Lung microvascular endothelial cell (primary cell): ENCODE measurements around the gene SNX8. TPM values are rescaled to one million over a fixed set of nuclear protein-coding genes. Genes with fewer than 3 reads are reported as not detected.
"Not testable (repeated sequence)": the region's sequence is repeated elsewhere in the genome, so short reads cannot be mapped to it uniquely, and the experiment has no call there.

Experiments used
- DNase-seq, 2 donors: peaks; one replicate each; pipeline versions ENCODE4 v3.0.0 to v3.0.0-alpha.2; 2010; ENCODE audit warnings: low read depth in 2 of 2
- total RNA-seq: library from RNA; depleted of rRNA; stranded (reverse); fragments of >200 nt; gene quantifications from 2 replicates; pipeline ENCODE4 v1.2.1, GENCODE V29; 2014

Gene SNX8
- total RNA-seq, 1 donor from 2014 or later, result 5.6 TPM

GRCh38 chr7:2330493-2330892 lies 16.3 kb upstream of the SNX8 start:
- DNase-seq, result no peak

DNA sequence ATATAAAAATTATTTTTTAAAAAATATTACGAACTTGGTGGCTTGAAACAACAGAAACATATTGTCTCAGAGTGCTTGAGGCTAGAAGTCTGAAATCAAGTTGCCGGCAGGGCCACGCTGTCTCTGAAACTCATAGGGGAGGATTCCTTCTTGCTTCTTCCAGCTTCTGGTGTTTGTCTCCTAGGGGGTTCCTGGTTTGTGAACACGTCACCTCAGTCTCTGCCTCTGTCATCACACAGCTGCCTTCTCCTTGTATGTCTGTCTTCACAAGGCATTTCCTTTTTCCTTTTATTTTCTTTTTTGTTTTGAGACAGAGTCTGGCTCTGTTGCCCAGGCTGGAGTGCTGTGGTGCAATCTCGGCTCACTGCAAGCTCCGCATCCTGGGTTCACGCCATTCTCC lies 12.7 kb upstream of the SNX8 start:
- peak in 1 of 2 donors; percentile 30 for DNase-seq

DNA sequence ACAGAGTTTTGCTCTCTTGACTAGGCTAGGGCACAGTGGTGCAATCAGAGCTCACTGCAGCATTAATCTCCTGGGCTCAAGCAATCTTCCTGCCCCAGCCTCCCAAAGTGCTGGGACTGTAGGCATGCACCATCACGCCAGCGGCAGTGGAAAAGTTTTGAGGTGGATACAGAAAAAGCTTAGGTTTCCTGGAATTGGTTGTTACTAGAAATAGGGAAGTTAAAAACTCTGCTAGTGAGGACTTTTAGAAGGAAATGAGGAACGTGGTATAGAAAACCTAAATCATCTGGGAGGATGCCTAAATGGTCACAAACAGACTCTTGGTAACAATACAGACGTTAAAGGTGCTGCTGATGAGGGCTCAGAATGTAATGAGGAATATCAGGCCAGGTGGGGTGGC lies 10.9 kb upstream of the SNX8 start:
- no peak for DNase-seq

DNA sequence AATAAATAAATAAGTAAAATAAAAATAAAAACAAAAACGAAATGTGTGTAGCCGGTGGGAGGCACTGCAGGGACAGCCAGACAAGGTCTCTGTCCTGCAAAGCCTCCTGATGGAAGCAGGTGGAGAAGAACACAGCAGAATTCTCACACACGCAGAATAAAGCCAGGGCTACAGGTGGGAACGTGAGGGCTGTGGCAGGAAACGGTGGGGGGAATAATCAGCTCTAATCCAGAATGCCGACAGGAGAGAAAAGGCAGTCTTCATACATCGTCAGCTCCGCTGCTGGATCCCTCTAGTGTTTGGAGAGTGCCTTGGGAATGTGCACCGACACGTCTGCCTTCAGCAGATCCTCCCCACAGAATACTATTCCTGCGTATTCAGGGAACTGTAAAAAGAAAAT lies 6.8 kb upstream of the SNX8 start:
- DNase-seq, result no peak

GRCh38 chr7:2317556-2318293 lies 3.5 kb upstream of the SNX8 start:
- DNase-seq, result no peak

- no peak for DNase-seq
Measured at GRCh38 chr7:2316578-2316977, 2.3 kb upstream of the SNX8 start.

DNA sequence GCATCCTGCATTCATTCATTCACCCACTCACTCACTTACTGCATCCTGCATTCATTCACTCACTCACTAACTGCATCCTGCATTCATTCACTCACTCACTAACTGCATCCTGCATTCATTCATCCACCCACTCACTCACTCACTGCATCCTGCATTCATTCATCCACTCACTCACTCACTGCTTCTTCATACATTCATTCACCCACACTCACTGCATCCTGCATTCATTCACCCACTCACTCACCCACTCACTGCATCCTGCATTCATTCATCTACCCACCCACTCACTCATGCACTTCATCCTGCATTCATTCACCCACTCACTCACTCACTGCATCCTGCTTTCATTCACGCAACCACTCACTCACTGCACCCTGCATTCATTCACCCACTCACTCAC lies 1.5 kb upstream of the SNX8 start:
- DNase-seq, result no peak

DNA sequence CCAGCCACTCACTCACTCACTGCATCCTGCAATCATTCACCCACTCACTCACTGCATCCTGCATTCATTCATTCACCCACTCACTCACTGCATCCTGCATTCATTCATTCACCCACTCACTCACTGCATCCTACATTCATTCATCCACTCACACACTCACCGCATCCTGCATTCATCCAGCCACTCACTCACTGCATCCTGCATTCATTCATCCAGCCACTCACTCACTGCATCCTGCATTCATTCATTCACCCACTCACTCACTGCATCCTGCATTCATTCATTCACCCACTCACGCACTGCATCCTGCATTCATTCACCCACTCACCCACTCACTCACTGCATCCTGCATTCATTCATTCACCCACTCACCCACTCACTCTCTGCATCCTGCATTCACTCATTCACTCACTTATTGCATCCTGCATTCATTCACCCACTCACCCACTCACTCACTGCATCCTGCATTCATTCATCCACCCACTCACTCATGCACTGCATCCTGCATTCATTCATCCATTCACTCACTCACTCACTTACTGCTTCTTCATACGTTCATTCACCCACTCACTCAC lies 802 bp upstream of the SNX8 start:
- DNase-seq, result not testable (repeated sequence)

DNA sequence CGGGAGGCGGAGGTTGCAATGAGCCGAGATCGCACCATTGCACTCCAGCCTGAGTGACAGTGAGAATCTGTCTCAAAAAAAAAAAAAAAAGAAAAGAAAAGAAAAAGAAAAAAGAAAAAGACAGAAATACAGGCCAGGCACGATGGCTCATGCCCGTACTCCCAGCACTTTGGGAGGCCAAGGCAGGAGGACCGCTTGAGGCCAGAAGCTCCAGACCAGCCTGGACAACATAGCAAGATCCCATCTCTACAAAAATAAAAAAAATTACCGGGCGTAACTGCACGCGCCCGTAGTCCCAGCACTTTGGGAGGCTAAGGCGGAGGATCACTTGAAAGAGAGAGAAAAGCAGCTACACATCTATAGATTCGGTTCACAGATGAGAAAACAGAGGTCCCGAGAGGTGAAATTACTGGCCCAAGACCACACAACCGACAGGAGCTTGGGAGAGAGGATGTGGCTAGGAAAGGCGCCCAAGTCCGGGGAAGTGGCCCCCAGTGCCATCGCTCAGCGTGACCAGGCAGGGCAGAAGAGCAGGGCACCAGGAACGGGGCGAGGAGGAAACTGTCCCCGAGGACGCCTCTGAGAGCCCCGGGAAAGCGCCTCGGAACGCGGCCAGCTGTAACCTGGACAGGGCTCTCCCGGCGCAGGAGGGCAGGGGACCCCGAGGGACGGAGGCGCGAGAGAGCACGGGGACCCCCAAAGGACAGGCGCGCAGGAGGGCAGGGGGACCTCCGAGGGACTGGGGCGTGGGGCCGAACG lies 612 bp downstream of the SNX8 start:
- peak; percentile 25 to 29 for DNase-seq

GRCh38 chr7:2312267-2312929 lies 1.8 kb downstream of the SNX8 start:
- DNase-seq, result no peak

- peak; percentile 82 to 84 for DNase-seq
Measured at GRCh38 chr7:2309889-2310331, 4.3 kb downstream of the SNX8 start.

- DNase-seq, result no peak
Measured at GRCh38 chr7:2307690-2308107, 6.5 kb downstream of the SNX8 start.

GRCh38 chr7:2306688-2307087 lies 7.6 kb downstream of the SNX8 start:
- DNase-seq, result no peak

DNA sequence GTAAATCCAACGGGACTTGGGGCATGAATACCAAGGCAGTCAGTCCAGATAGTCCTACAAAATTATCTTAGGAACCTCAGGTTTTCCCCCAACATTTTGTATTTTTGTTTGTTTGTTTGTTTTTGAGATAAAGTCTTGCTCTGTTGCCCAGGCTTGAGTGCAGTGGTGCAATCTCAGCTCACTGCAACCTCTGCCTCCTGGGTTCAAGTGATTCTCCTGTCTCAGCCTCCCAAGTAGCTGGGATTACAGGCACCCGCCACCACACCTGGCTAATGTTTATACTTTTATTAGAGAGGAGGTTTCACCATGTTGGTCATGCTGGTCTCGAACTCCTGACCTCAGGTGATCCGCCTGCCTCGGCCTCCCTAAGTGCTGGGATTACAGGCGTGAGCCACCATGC lies 9.0 kb downstream of the SNX8 start:
- DNase-seq, result not testable (repeated sequence)

GRCh38 chr7:2303520-2303919 lies 10.7 kb downstream of the SNX8 start:
- DNase-seq, result not testable (repeated sequence)

DNA sequence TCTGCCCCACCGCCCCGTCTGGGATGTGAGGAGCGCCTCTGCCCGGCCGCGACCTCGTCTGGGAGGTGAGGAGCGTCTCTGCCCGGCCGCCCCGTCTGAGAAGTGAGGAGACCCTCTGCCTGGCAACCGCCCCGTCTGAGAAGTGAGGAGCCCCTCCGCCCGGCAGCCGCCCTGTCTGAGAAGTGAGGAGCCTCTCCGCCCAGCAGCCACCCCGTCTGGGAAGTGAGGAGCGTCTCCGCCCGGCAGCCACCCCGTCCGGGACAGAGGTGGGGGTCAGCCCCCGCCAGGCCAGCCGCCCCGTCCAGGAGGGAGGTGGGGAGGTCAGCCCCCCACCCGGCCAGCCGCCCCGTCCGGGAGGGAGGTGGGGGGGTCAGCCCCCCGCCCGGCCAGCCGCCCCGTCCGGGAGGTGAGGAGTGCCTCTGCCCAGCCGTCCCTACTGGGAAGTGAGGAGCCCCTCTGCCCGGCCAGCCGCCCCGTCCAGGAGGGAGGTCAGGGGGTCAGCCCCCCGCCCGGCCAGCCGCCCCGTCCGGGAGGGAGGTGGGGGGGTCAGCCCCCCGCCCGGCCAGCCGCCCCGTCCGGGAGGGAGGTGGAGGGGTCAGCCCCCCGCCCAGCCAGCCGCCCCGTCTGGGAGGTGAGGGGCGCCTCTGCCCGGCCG lies 11.4 kb downstream of the SNX8 start:
- DNase-seq, result not testable (repeated sequence)

GRCh38 chr7:2301511-2301863 lies 12.8 kb downstream of the SNX8 start:
- peak in 1 of 2 donors; percentile 47 for DNase-seq

- peak in 1 of 2 donors; percentile 81 for DNase-seq
Measured at GRCh38 chr7:2299870-2300512, 14.2 kb downstream of the SNX8 start.

DNA sequence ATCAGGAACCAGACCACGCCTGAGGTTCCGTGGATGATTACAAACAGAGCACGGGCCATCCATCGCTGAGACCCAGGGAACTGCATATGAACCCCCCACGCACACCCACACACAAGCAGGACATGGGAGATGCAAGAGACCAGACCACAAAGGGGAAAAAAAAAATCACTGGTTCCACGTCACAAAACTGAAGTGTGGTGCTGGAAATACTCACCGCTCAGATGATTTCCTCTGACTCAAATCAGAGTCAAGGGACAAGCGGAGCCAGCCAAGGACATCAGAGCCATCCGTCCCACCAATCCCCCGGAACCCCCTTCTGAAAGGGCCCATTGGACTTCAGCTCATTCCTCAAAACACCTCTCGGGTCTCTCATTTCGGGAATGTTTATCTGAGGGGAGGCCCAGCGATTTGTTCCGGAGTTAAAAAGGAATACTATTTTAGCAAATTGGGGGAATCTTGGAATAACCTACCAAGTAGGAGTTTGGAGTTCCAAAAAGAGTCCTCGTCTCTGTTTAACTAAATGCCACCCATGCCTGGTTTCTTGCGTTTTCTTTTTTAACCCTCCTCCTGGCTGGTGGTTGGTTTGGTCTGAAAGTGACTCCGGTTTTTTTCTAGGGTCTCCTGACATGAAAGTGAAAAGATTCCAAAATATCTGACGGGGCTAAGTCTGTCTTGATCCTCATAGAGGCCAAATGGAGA lies 15.0 kb downstream of the SNX8 start:
- peak; percentile 80 to 89 for DNase-seq

DNA sequence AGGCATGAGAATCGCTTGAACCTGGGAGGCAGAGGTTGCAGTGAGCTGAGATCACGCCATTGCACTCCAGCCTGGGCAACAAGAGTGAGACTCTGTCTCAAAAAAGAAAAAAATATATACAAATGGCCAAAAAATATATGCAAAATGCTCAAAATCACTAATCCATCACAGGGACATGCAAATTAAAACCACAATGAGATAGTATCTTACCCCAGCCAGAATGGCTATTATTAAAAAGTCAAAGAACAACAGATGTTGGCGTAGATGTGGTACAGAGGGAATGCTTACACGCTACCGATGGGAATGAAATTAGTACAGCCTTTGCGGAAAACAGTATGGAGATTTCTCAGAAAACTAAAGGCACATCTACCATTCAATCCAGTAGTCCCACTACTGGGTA lies 17.4 kb downstream of the SNX8 start:
- no peak for DNase-seq
